Endothelial cell of umbilical vein (primary cell): ENCODE measurements around the gene KRT79. TPM values are rescaled to one million over a fixed set of nuclear protein-coding genes. Genes with fewer than 3 reads are reported as not detected.

Source experiments
- BruUV-seq: library from RNA; stranded (reverse); fragments of 400-500 nt; replicated peaks from 2 replicates; lab custom pipeline; 2021; lab: Mats Ljungman, UMichigan
- CTCF ChIA-PET: fragments of 300-600, 350-600 bp; sonication (Branson Sonifier 250); formaldehyde crosslinking; loops from one replicate; lab custom pipeline; 2021; ENCODE audit warnings: antibody characterized with exemption, inconsistent platforms; lab: Charles Lee
- POLR2A ChIA-PET: fragments of 300-600, 350-600 bp; sonication (Branson Sonifier 250); formaldehyde crosslinking; loops from one replicate; lab custom pipeline; 2021; ENCODE audit warnings: antibody characterized with exemption, inconsistent platforms; lab: Charles Lee
- DNase-seq: peaks from one replicate; pipeline ENCODE4 v3.0.0-alpha.2; 2011; ENCODE audit warnings: low read depth, low spot score
- FAIRE-seq: peaks from 2 replicates; lab custom pipeline; 2011; peaks lifted over from hg19 to GRCh38; lab: Jason Lieb, UNC
- H2AFZ ChIP-seq: 2 replicates; pipeline ENCODE4 v1.6.0; 2012; ENCODE audit warnings: low read depth, low read length, control low read depth, inconsistent platforms
- H3K27ac ChIP-seq: 2 replicates; pipeline ENCODE4 v1.5.1; 2011; ENCODE audit warnings: low read depth, mild to moderate bottlenecking, control low read depth, low read length, moderate library complexity; ENCODE audit not compliant: insufficient read depth
- H3K27me3 ChIP-seq, 2 experiments: 2 replicates each; pipeline versions ENCODE4 v1.6.0 to v1.6.1; 2011; ENCODE audit warnings: low read length in 2 of 2, mixed read lengths in 1 of 2; ENCODE audit not compliant: control insufficient read depth in 2 of 2, insufficient read depth in 2 of 2
- H3K36me3 ChIP-seq, 2 experiments: 2 replicates in 1 of 2; 3 replicates in 1 of 2; pipeline ENCODE4 v1.5.1; 2011; ENCODE audit warnings: low read length in 2 of 2, mild to moderate bottlenecking in 1 of 2, moderate library complexity in 1 of 2; ENCODE audit not compliant: control insufficient read depth in 2 of 2, insufficient read depth in 2 of 2; ENCODE audit errors: extremely low read depth in 1 of 2
- H3K4me1 ChIP-seq: 3 replicates; pipeline ENCODE4 v1.5.1; 2011; ENCODE audit warnings: mild to moderate bottlenecking, low read length; ENCODE audit not compliant: control insufficient read depth, insufficient read depth; ENCODE audit errors: extremely low read depth
- H3K4me2 ChIP-seq: 2 replicates; pipeline ENCODE4 v1.6.1; 2011; ENCODE audit warnings: low read length, control low read depth, mixed read lengths; ENCODE audit not compliant: insufficient read depth
- H3K4me3 ChIP-seq, 3 experiments: fragments of 200-600 bp in 1 of 3; sonication (generic), shearing (Covaris generic) in 1 of 3; replicated peaks in 1 of 3; 2 replicates each; pipeline ENCODE4 v1.5.1; 2011 to 2016; ENCODE audit warnings: control low read depth in 3 of 3, low read length in 3 of 3, mild to moderate bottlenecking in 2 of 3, inconsistent platforms in 1 of 3, low read depth in 1 of 3, moderate library complexity in 1 of 3; ENCODE audit not compliant: insufficient read depth in 1 of 3
- H3K79me2 ChIP-seq: 2 replicates; pipeline ENCODE4 v1.6.0; 2012; ENCODE audit warnings: low read length, inconsistent platforms; ENCODE audit not compliant: control insufficient read depth, insufficient read depth
- H3K9ac ChIP-seq: replicated peaks from 2 replicates; pipeline ENCODE3; 2011; ENCODE audit warnings: low read length, control low read depth; ENCODE audit not compliant: insufficient read depth; ENCODE audit errors: extremely low read depth
- H3K9me1 ChIP-seq: replicated peaks from 3 replicates; pipeline ENCODE4 v1.6.0; 2011; ENCODE audit warnings: mild to moderate bottlenecking, low read length; ENCODE audit not compliant: control insufficient read depth, insufficient read depth; ENCODE audit errors: extremely low read depth
- H3K9me3 ChIP-seq: replicated peaks from 2 replicates; pipeline ENCODE4 v1.5.1; 2012; ENCODE audit warnings: low read length, inconsistent platforms; ENCODE audit not compliant: control insufficient read depth, insufficient read depth
- H4K20me1 ChIP-seq: replicated peaks from 2 replicates; pipeline ENCODE3; 2011; ENCODE audit warnings: mild to moderate bottlenecking, low read length; ENCODE audit not compliant: control insufficient read depth, insufficient read depth; ENCODE audit errors: extremely low read depth
- CTCF ChIP-seq, 2 donors: IDR thresholded peaks; 1 replicate in 1 of 2; 2 replicates in 1 of 2; pipeline ENCODE4 v1.5.1; 2011; ENCODE audit warnings: low read length in 2 of 2, mild to moderate bottlenecking in 2 of 2, moderate library complexity in 2 of 2, control low read depth in 1 of 2, inconsistent platforms in 1 of 2, low read depth in 1 of 2; ENCODE audit not compliant: insufficient read depth in 1 of 2; ENCODE audit errors: extremely low read depth in 1 of 2
- EZH2 ChIP-seq: IDR thresholded peaks from 2 replicates; pipeline ENCODE4 v1.6.1; 2012; ENCODE audit warnings: borderline replicate concordance, low read depth, mild to moderate bottlenecking, moderate library complexity, low read length, inconsistent platforms; ENCODE audit not compliant: severe bottlenecking
- FOS ChIP-seq: IDR thresholded peaks from 2 replicates; pipeline ENCODE4 v1.6.1; 2011; ENCODE audit warnings: mild to moderate bottlenecking, low read length, moderate library complexity, borderline replicate concordance; ENCODE audit not compliant: insufficient read depth
- GATA2 ChIP-seq: IDR thresholded peaks from 2 replicates; pipeline ENCODE4 v1.7.0; 2011; ENCODE audit warnings: low read depth, mild to moderate bottlenecking, moderate library complexity, mixed read lengths, low read length; ENCODE audit not compliant: insufficient read length, insufficient read depth
- JUN ChIP-seq: IDR thresholded peaks from 2 replicates; pipeline ENCODE4 v1.6.1; 2011; ENCODE audit warnings: borderline replicate concordance, low read depth; ENCODE audit not compliant: insufficient read length, insufficient read depth
- MYC ChIP-seq: IDR thresholded peaks from one replicate; pipeline ENCODE4 v1.6.1; 2011; ENCODE audit warnings: mild to moderate bottlenecking, low read depth, low read length
- POLR2A ChIP-seq: IDR thresholded peaks from 2 replicates; pipeline ENCODE4 v1.6.1; 2012; ENCODE audit warnings: low read depth, mild to moderate bottlenecking, control low read depth, low read length
- POLR2AphosphoS5 ChIP-seq: IDR thresholded peaks from 2 replicates; pipeline ENCODE4 v1.6.1; 2012; ENCODE audit warnings: low read depth, mild to moderate bottlenecking, control low read depth, low read length, moderate library complexity; ENCODE audit not compliant: insufficient read depth
- dilution Hi-C: fragments of 300-500 bp; cut with MboI; formaldehyde crosslinking; loops from one replicate; pipeline ENCODE4 v1.15.0; 2019; ENCODE audit warnings: low sequenced_read_pairs; ENCODE audit not compliant: extremely low pct_ligation_motif_present
- intact Hi-C: fragments of 100-400 bp; cut with micrococcal nuclease; formaldehyde crosslinking; loops from one replicate; pipeline ENCODE4 v1.10.0; 2022
- polyA plus RNA-seq, 4 experiments: library from polyadenylated mRNA; depleted of rRNA in 3 of 4; stranded (reverse) in 3 of 4; unstranded in 1 of 4; fragments of >200 nt; gene quantifications; 2 replicates each; pipeline versions ENCODE4 v1.2.1 to v1.2.3, GENCODE V29; 2011 to 2012; ENCODE audit warnings: missing spikeins in 1 of 4
- total RNA-seq: library from RNA; stranded (reverse); gene quantifications from 2 replicates; pipeline ENCODE4 v1.2.3, GENCODE V29; 2021
- TF ChIP-seq, protein P1 (sequence below): IDR thresholded peaks from 2 replicates; pipeline ENCODE4 v1.6.1; 2011; ENCODE audit not compliant: insufficient read depth, insufficient read length

Gene KRT79
- total and polyA plus RNA-seq, 2 donors (not counting 3 experiments of a cell fraction or from before 2014, with no cell fraction given), result not detected

- dilution Hi-C loops (no loop called here), intact Hi-C loops (no loop called here)
- H3K27ac ChIP-seq, result no peak overlapping the region
- H3K4me1 ChIP-seq, result no peaks in the 10 kb centered on the region
- no TSS peak for BruUV-seq
- TF ChIP-seq POLR2A (no peak), MYC (no peak), POLR2AphosphoS5 (no peak), JUN (no peak), CTCF (IDR thresholded peaks at IDR 0.05; ENCODE audit: extremely low read depth in 1 of 2, insufficient read depth in 1 of 2, low read depth in 1 of 2, low read length in 2 of 2) (no peak), EZH2 (no peak), GATA2 (no peak), FOS (no peak)
- TF ChIP-seq, protein P1, sequence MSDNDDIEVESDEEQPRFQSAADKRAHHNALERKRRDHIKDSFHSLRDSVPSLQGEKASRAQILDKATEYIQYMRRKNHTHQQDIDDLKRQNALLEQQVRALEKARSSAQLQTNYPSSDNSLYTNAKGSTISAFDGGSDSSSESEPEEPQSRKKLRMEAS, result no peak
- no peak for FAIRE-seq
- H3K9me1 ChIP-seq, result no peaks in the 10 kb centered on the region
- no peaks in the 10 kb centered on the region for H4K20me1 ChIP-seq
- ChIA-PET CTCF (no interaction called here), POLR2A (no interaction called here)
- H3K4me2 ChIP-seq, result no peak overlapping the region
- H3K79me2 ChIP-seq, result no peaks in the 10 kb centered on the region
- no peaks in the 10 kb centered on the region for H3K9me3 ChIP-seq
- H2AFZ ChIP-seq, result no peak overlapping the region
- DNase-seq, result no peak
- no peaks in the 10 kb centered on the region for H3K36me3 ChIP-seq
- no peak overlapping the region for H3K9ac ChIP-seq
- no peak overlapping the region for H3K4me3 ChIP-seq
- H3K27me3 ChIP-seq, result peaks cover 0 to 8% of the 10 kb centered on the region in 2 experiments
Observed at GRCh38 chr12:52799505-52800211, 34.5 kb downstream of the KRT79 start.
